Amniotic epithelial cell (primary cell): ENCODE measurements around the gene USP47.

Source experiments
- DNase-seq: peaks from one replicate; pipeline ENCODE4 v3.0.0-alpha.2; 2010; ENCODE audit warnings: low read depth

USP47 gene

GRCh38 chr11:11937433-11937832 is 95.7 kb downstream of the USP47 start:
- peak; percentile 20 for DNase-seq

GRCh38 chr11:11937957-11938356 is 96.2 kb downstream of the USP47 start:
- peak; percentile 36 for DNase-seq

GRCh38 chr11:11940551-11940950 is 98.8 kb downstream of the USP47 start:
- DNase-seq, result no peak

GRCh38 chr11:11942668-11943067 is 100.9 kb downstream of the USP47 start:
- DNase-seq, result no peak

GRCh38 chr11:11944444-11944843 is 102.7 kb downstream of the USP47 start:
- DNase-seq, result no peak

- DNase-seq, result peak; percentile 42
These were observed 104.4 kb downstream of the USP47 start for GRCh38 chr11:11946180-11946579.

GRCh38 chr11:11946878-11947277 is 105.1 kb downstream of the USP47 start:
- no peak for DNase-seq

- DNase-seq, result no peak
These were observed 106.1 kb downstream of the USP47 start for GRCh38 chr11:11947825-11948224.

GRCh38 chr11:11948242-11948947 is 106.6 kb downstream of the USP47 start:
- no peak for DNase-seq

GRCh38 chr11:11949482-11949881 is 107.7 kb downstream of the USP47 start:
- no peak for DNase-seq

- no peak for DNase-seq
These were observed 110.3 kb downstream of the USP47 start for GRCh38 chr11:11952036-11952435.

- DNase-seq, result no peak
These were observed 114.2 kb downstream of the USP47 start for GRCh38 chr11:11956006-11956405.

GRCh38 chr11:11958403-11959231 is 116.8 kb downstream of the USP47 start:
- no peak for DNase-seq

- DNase-seq, result no peak
These were observed 117.8 kb downstream of the USP47 start for GRCh38 chr11:11959601-11960000.

- no peak for DNase-seq
These were observed 118.9 kb downstream of the USP47 start for GRCh38 chr11:11960687-11961086.

GRCh38 chr11:11961399-11962028 is 119.7 kb downstream of the USP47 start:
- no peak for DNase-seq

GRCh38 chr11:11963067-11963466 is 121.3 kb downstream of the USP47 start:
- no peak for DNase-seq

- DNase-seq, result no peak
These were observed 122.3 kb downstream of the USP47 start for GRCh38 chr11:11963842-11964773.

GRCh38 chr11:11964774-11965150 is 123.0 kb downstream of the USP47 start:
- no peak for DNase-seq

- no peak for DNase-seq
These were observed 123.4 kb downstream of the USP47 start for GRCh38 chr11:11965192-11965591.

GRCh38 chr11:11965656-11966353 is 124.0 kb downstream of the USP47 start:
- DNase-seq, result no peak
